GM21526 (cell line): Measurements from ENCODE around the gene PLD4.
"Not testable (repeated sequence)": the region's sequence is repeated elsewhere in the genome, so short reads cannot be mapped to it uniquely, and the experiment has no call there.

Source experiments
- ATAC-seq: cut with Tn5 transposase; IDR thresholded peaks from one replicate; pipeline ENCODE4 v1.9.1; 2021; ENCODE audit warnings: moderate library complexity; ENCODE audit not compliant: unreplicated experiment, low FRiP score

Gene PLD4

GRCh38 chr14:104939666-104940410 lies 15.2 kb downstream of the PLD4 start:
- no peak for ATAC-seq

GRCh38 chr14:104940526-104941150 lies 16.0 kb downstream of the PLD4 start:
- ATAC-seq = no peak

- ATAC-seq = no peak
Measured at GRCh38 chr14:104941508-104942365, 17.1 kb downstream of the PLD4 start.

- ATAC-seq = no peak
Measured at GRCh38 chr14:104942586-104942985, 17.9 kb downstream of the PLD4 start.

- not testable (repeated sequence) for ATAC-seq
Measured at GRCh38 chr14:104943216-104944015, 18.7 kb downstream of the PLD4 start.

- ATAC-seq = not testable (repeated sequence)
Measured at GRCh38 chr14:104944016-104944308, 19.3 kb downstream of the PLD4 start.

GRCh38 chr14:104944436-104945205 lies 19.9 kb downstream of the PLD4 start:
- not testable (repeated sequence) for ATAC-seq

GRCh38 chr14:104945266-104945665 lies 20.6 kb downstream of the PLD4 start:
- not testable (repeated sequence) for ATAC-seq

- not testable (repeated sequence) for ATAC-seq
Measured at GRCh38 chr14:104945986-104946965, 21.6 kb downstream of the PLD4 start.

GRCh38 chr14:104947201-104947600 lies 22.5 kb downstream of the PLD4 start:
- ATAC-seq = not testable (repeated sequence)

GRCh38 chr14:104947881-104948735 lies 23.4 kb downstream of the PLD4 start:
- ATAC-seq = not testable (repeated sequence)

- ATAC-seq = no peak
Measured at GRCh38 chr14:104948736-104949031, 24.0 kb downstream of the PLD4 start.

GRCh38 chr14:104949406-104949955 lies 24.8 kb downstream of the PLD4 start:
- ATAC-seq = not testable (repeated sequence)

- ATAC-seq = no peak
Measured at GRCh38 chr14:104950021-104950420, 25.3 kb downstream of the PLD4 start.

- not testable (repeated sequence) for ATAC-seq
Measured at GRCh38 chr14:104950701-104951100, 26.0 kb downstream of the PLD4 start.

GRCh38 chr14:104951863-104952657 lies 27.4 kb downstream of the PLD4 start:
- not testable (repeated sequence) for ATAC-seq

- ATAC-seq = no peak
Measured at GRCh38 chr14:104953097-104953496, 28.4 kb downstream of the PLD4 start.
